Motor neuron (in vitro differentiated cells): ENCODE results near the gene TRIM31. TPM values are rescaled to one million over a fixed set of nuclear protein-coding genes. Genes with fewer than 3 reads are reported as not detected.

Experiments used
- ATAC-seq, 8 experiments: fragments of 200-7000 bp; cut with Tn5 transposase; replicated peaks in 6 of 8; 2 replicates each; pipeline ENCODE4 v1.8.0; 2021; ENCODE audit warnings: mild to moderate bottlenecking in 8 of 8, moderate library complexity in 8 of 8
- H3K27ac ChIP-seq, 2 donors: fragments of 250-450 bp; sonication (Bioruptor Pico); 2 replicates each; pipeline ENCODE4 v1.9.0; 2021; ENCODE audit warnings: antibody characterized with exemption in 2 of 2, mild to moderate bottlenecking in 2 of 2, moderate library complexity in 1 of 2
- H3K4me1 ChIP-seq, 2 donors: fragments of 250-450 bp; sonication (Bioruptor Pico); replicated peaks in 1 of 2; 2 replicates each; pipeline ENCODE4 v1.6.1; 2021; ENCODE audit warnings: antibody characterized with exemption in 2 of 2, mild to moderate bottlenecking in 2 of 2, moderate library complexity in 1 of 2
- H3K4me3 ChIP-seq, 5 donors: fragments of 250-450 bp; sonication (Bioruptor Pico); 2 replicates each; pipeline ENCODE4 v1.9.0; 2021; ENCODE audit warnings: antibody characterized with exemption in 5 of 5, mild to moderate bottlenecking in 5 of 5, moderate library complexity in 4 of 5
- WGBS, 10 experiments: fragments of 450-650 bp; shearing (Covaris generic); methylation state at CpG; one replicate each; pipeline ENCODE4 v1.0.0; 2022; 5-methylcytosine and 5-hydroxymethylcytosine counted together
- in situ Hi-C, 9 experiments: fragments of 400-800 bp; cut with MboI; loops; one replicate each; pipeline ENCODE4 v1.15.0; 2021; ENCODE audit warnings: low sequenced_read_pairs in 9 of 9, low pct_unique_long_range_greater_than_20kb in 2 of 9; ENCODE audit not compliant: unreplicated experiment in 9 of 9
- total RNA-seq, 8 experiments: library from RNA; unstranded; fragments of 300-600 nt; gene quantifications; 2 replicates each; pipeline versions ENCODE4 v1.2.3 to v1.2.4, GENCODE V29; 2022

Gene TRIM31
- total RNA-seq, 8 experiments from 2014 or later = 0.25 to 15.1 (median 0.90) TPM; not detected in 3

DNA sequence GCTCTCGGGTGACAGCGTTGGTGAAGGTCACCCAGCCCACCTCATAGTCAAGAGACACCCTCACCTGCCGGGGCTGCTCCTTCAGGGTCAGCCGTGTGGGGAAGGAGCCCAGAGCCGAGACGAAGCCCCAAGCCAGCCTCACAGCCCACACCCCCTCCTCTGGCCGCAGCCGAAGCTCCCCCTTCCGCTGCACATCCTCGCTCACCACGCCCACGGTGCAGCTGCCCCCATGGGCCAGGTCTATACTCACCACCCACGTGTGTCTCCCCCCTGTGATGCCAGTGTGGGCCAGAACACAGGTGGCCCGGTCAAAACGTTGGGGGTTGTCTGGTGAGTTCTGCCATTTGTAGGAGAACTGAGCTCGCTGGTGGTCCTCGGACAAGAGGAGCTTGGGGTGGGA lies 41.2 kb upstream of the TRIM31 start:
- Histone ChIP-seq H3K4me1 (no peaks in the 10 kb centered on the region), H3K27ac (no peak overlapping the region), H3K4me3 (no peak overlapping the region)
- 40 to 100% (median 100%) methylated on average over 1 to 2 of the region's 17 CpGs; no CpG with 5 or more reads in 7 of the 10 experiments for WGBS, 10 experiments
- in situ Hi-C loops = no loop called here
- ATAC-seq = no peak

DNA sequence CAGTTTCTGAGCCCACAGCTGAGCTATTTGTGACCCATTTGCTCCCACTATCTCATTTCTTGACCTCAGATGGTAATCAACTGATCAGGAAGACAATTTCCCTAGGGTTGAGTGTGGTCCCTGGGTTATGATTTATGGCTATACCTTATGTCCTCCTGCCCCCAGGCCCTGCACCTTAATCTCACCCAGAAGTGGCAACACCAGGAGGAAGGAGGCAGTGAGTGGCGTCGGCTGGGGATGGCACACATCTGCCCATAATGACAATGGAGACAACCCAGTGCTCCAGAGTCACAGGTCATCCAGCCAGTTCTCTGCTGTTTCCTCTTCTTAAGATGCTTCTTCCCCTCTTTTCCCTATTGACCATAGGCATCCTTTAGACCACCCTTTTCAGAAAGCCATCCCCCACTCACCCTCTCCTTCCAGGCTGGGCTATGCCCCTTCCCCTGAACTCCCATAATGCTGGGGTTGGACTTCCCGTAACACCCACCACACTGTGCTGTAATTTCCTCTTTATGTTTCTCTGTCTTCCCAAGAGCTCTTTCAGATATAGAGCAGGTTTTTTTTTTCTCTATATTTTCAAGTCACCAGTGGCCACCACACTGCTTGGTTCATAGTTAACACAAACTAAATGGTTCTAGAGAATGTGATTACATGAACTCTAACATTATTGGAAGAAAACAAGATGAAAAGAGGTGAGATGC lies 40.2 kb upstream of the TRIM31 start:
- in situ Hi-C loops = no loop called here
- ATAC-seq = no peak
- WGBS, 10 experiments = 74 to 90% (median 80%) methylated on average over 1 to 3 of the region's 3 CpGs; no CpG with 5 or more reads in 6 of the 10 experiments
- Histone ChIP-seq H3K4me1 (no peaks in the 10 kb centered on the region), H3K27ac (no peak overlapping the region), H3K4me3 (no peak overlapping the region)

DNA sequence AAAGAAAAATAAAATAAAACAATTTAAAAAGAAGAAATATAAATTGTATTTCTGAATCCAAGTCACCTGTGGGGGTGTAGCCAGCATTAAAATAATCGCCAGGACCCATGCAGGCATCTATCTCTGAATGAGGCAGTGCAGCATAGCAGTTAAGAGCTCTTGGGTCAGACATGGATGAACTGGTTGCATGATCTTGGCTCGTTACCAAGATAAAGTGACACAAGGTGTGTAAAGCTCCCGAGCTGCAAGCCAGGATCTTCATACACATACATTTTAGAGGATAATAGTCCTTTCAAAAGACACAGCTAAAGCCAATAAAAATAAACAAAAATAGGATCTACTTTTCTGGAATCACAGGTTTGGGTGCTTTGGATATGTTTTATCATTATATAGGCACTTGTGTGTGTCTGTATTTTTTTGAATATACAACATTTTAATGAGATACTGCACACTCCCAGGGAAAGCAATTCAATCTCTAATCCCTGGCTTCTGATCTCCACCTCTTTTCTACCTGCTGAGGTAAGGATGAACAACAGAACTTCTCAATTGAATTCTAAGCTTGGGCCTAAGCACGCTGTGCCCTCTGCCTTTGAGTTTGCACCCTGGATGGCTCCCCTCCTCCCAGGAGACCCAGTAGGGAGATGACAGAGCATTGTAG lies 39.3 kb upstream of the TRIM31 start:
- no peak overlapping the region for H3K27ac ChIP-seq
- in situ Hi-C loops = no loop called here
- H3K4me1 ChIP-seq = no peaks in the 10 kb centered on the region
- H3K4me3 ChIP-seq = no peak overlapping the region
- no peak for ATAC-seq
- 30 to 75% (median 59%) methylated on average over 2 to 4 of the region's 4 CpGs; no CpG with 5 or more reads in 1 of the 10 experiments for WGBS, 10 experiments

DNA sequence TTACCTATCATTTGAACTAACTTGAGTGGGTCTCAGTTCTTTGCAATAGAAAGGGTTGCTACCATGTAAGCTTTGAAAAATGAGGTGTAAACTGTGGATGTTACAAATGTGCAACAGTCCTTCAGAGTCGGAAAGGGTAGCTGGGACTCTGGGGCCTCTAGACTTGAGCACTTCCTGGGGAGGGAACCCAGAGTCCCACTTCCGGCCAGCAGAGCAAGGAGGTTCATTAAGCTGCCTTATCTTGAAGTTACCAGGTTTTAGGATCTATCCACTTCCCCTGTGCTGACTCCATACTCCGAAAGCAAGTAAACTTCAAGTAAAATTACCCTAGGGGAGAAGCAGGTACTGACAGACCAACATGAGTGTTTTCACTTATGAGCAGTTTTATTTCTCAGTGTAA lies 38.7 kb upstream of the TRIM31 start:
- no peak for ATAC-seq
- no peak overlapping the region for H3K27ac ChIP-seq
- H3K4me1 ChIP-seq = no peaks in the 10 kb centered on the region
- in situ Hi-C loops = no loop called here
- WGBS, 10 experiments = 50 to 100% (median 77%) methylated on average over 1 to 3 of the region's 3 CpGs; no CpG with 5 or more reads in 4 of the 10 experiments
- no peak overlapping the region for H3K4me3 ChIP-seq

DNA sequence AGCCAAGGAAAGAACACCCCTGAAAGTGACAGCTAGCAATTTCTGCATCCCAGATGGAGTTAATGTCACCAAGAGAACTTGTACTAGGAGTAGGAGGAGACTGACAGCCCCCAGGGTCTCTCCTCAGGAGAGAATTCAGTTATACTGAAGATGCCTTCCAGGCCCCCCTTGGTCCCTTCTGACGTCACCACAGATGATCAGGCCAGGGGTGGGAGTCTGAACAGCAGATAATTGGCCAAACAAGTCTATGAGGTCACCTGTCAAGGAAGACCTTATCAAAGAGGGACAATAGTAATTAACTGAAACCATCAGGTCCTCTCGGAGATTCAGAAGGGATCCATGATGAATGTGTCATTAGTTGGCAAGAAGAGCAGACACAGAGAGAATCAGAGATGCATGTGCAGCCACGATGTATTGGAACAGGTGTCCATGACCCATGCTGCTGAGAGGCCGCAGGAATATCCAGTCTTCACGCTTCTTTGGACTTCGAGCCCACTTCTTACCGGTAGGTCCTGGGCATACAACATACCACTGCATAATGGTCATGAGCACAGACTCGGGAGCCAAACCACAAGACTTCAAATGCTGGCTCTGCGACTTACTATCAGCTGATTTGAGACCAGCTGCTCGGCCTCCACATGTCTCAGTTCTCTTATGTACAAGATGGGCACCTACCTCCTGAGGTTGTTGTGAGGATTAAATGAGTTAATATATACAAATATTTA lies 37.9 kb upstream of the TRIM31 start:
- Histone ChIP-seq H3K4me3 (no peak overlapping the region), H3K4me1 (no peaks in the 10 kb centered on the region), H3K27ac (no peak overlapping the region)
- ATAC-seq = no peak
- in situ Hi-C loops = no loop called here
- 60 to 93% (median 68%) methylated on average over 2 to 9 of the region's 10 CpGs; no CpG with 5 or more reads in 2 of the 10 experiments for WGBS, 10 experiments

DNA sequence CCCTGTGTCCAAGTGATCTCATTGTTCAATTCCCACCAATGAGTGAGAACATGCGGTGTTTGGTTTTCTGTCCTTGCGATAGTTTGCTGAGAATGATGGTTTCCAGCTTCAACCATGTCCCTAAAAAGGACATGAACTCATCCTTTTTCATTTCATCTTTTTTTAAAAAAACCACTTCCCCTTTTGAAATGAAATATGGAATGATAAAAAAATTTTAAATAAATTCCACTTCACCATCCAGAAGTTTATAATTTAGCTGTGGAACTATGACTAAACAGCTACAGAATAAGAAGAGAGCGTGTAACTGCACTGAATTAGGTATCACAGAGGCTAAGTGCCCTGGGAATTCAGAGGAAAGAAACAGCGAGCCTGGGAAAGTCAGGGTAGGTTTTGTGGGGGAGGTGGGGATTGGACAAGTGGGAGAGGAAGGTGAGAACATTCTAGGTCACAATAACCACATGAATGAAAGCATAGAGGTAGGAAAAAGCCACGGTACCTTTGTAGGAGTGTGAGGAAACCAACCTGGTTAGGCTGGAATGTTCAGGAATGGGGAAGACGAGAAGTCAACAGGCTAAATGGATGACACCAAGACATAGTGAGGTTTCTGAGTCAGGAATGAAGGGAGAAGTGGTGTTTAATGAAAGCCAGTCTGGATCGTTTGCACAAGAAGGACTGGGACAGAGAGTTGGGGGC lies 37.1 kb upstream of the TRIM31 start:
- H3K27ac ChIP-seq = no peak overlapping the region
- H3K4me3 ChIP-seq = no peak overlapping the region
- in situ Hi-C loops = loop anchor here in 2 of 9 experiments (25.0 kb wide), 1 partner anchor 313 kb away; the partner anchor contains the start of gene HLA-G (in 2 of the 2)
- no peak for ATAC-seq
- WGBS, 10 experiments = 0 to 85% (median 43%) methylated on average over 1 to 7 of the region's 7 CpGs; no CpG with 5 or more reads in 1 of the 10 experiments
- no peaks in the 10 kb centered on the region for H3K4me1 ChIP-seq

DNA sequence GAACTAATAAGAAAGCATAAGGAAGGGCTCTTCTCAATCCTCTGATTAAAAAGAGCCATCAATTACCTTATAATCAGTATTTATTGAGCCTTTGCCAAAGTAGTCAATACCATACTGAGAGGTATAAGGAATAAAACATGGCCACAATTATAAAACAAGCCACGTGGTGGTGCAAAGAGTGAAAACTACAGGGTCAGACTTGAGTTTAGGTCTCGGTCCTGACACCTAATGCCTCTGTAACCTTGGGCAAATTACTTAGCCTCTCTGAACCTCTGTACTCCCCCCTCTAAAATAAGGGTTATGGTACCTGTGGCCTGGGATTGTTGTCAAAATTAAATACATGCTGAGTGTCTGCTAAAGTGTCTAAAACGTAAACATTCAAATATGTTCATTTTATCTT lies 36.3 kb upstream of the TRIM31 start:
- WGBS, 10 experiments = 25 to 100% (median 43%) methylated on average over 1 to 3 of the region's 3 CpGs; no CpG with 5 or more reads in 3 of the 10 experiments
- H3K4me1 ChIP-seq = no peaks in the 10 kb centered on the region
- no peak overlapping the region for H3K4me3 ChIP-seq
- no peak overlapping the region for H3K27ac ChIP-seq
- in situ Hi-C loops = loop anchor here in 2 of 9 experiments (25.0 kb wide), 1 partner anchor 312 kb away; the partner anchor contains the start of gene HLA-G (in 2 of the 2)
- no peak for ATAC-seq

DNA sequence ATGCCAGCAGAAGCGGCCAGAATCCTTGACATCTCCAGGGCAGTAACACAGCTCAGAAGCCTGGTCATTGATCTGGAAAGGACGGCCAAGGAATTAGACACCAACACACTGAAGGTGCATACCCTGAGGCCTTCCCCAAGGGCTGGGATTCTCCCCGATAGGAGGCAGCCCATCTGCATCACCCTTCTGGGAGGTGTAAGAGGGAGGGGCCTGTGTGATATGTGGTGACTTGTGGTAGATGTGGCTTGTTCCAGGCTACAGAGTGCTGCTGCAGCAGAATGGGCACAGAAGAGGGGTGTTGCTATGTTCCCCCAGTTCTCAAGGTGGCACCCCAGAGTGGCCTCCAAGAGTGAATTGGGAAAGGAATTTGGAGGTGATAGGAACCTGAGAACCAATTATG lies 34.2 kb upstream of the TRIM31 start:
- Histone ChIP-seq H3K4me1 (no peaks in the 10 kb centered on the region), H3K27ac (no peak overlapping the region), H3K4me3 (no peak overlapping the region)
- no peak for ATAC-seq
- in situ Hi-C loops = loop anchor here in 2 of 9 experiments (25.0 kb wide), 1 partner anchor 310 kb away; the partner anchor contains the start of gene HLA-G (in 2 of the 2)
- 20 to 60% (median 60%) methylated on average over 1 to 3 of the region's 3 CpGs; no CpG with 5 or more reads in 7 of the 10 experiments for WGBS, 10 experiments

DNA sequence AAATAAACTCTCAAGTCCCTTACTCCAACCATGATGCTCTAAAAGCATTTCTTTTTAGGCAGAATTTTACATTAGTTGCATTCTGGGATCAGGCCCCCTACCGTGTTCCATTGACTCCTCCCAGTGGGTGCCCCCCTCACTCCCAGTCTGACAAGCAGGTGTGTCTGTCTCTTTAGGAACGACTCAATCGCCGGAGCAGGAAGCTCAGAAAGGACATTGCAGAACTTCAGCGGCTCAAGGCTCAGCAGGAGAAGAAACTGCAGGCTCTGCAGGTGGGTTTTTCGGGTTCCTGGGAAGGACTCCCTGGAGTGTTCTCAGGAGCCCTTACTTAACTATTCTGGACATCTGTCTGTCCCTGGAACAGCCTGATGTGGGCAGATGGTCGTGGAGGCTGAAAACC lies 32.9 kb upstream of the TRIM31 start:
- in situ Hi-C loops = loop anchor here in 2 of 9 experiments (25.0 kb wide), 1 partner anchor 309 kb away; the partner anchor contains the start of gene HLA-G (in 2 of the 2)
- no peak for ATAC-seq
- no peak overlapping the region for H3K27ac ChIP-seq
- WGBS, 10 experiments = 0 to 43% (median 30%) methylated on average over 1 to 6 of the region's 7 CpGs; no CpG with 5 or more reads in 3 of the 10 experiments
- no peaks in the 10 kb centered on the region for H3K4me1 ChIP-seq
- H3K4me3 ChIP-seq = no peak overlapping the region

DNA sequence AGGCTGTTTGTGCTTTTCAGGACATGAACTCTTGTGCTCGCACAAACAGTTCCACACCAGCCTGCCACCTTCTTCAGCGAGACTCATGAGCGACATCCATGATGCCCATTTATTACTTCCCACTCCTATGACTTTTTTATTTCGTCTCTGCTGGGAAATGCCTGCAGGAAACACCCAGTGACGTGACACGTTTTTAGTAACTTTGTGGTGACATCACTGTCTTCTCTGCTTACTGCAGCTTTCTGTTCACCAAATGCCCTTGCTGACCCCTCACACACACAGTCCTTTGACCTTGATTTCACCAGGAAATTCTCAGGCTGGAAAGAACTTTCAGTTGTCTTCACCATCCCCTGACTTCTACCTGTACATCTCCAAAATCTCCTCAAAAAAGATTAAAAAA lies 31.9 kb upstream of the TRIM31 start:
- WGBS, 10 experiments = 8 to 75% (median 60%) methylated on average over 2 to 6 of the region's 6 CpGs; no CpG with 5 or more reads in 1 of the 10 experiments
- Histone ChIP-seq H3K4me3 (no peak overlapping the region), H3K27ac (no peak overlapping the region), H3K4me1 (no peaks in the 10 kb centered on the region)
- ATAC-seq = no peak
- in situ Hi-C loops = loop anchor here in 2 of 9 experiments (25.0 kb wide), 1 partner anchor 308 kb away; the partner anchor contains the start of gene HLA-G (in 2 of the 2)

DNA sequence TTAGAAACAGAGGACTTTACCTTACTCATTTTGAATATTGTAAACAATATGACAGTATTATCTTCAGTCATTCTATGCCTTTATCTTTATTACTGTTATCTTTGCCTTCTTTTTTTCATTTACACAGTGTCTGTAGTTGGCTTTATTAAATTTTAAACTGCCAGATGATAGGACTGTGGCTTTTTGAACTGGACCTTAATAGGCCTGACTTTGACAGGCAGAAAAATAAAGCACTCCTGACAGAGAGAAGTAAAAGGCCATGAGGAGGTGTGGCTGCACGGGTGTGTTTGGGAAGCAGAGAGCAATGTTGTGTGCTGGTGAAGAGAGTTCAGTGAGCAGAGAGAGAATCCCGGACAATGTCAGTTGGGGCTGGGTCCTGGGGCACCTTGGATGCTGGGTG lies 30.9 kb upstream of the TRIM31 start:
- Histone ChIP-seq H3K27ac (no peak overlapping the region), H3K4me3 (no peak overlapping the region), H3K4me1 (no peaks in the 10 kb centered on the region)
- 0 to 86% (median 47%) methylated on average over 1 to 2 of the region's 2 CpGs; no CpG with 5 or more reads in 1 of the 10 experiments for WGBS, 10 experiments
- in situ Hi-C loops = loop anchor here in 2 of 9 experiments (25.0 kb wide), 1 partner anchor 306 kb away; the partner anchor contains the start of gene HLA-G (in 2 of the 2)
- no peak for ATAC-seq

DNA sequence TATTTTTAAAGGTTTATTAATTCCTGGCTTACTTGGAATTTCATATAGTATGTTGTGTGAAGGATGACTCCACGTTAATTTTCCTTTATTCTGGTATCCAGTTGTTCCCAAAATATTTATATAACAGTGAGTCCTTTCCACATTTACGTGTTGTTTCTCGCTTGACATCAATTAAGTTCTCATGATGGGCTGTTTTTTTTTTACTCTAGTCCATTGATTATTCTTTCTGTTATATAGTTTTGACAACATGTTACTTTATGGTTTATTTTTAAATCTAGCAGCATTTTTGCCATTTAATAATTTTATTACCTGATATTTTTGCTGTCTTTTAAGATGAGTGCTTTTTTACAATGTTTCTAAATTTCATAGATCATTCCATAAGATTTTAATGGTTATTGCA lies 29.8 kb upstream of the TRIM31 start:
- no peak for ATAC-seq
- no peaks in the 10 kb centered on the region for H3K4me1 ChIP-seq
- in situ Hi-C loops = loop anchor here in 2 of 9 experiments (25.0 kb wide), 1 partner anchor 305 kb away; the partner anchor contains the start of gene HLA-G (in 2 of the 2)
- WGBS, 10 experiments = 26 to 80% (median 62%) methylated on average over 1 to 3 of the region's 3 CpGs
- no peak overlapping the region for H3K27ac ChIP-seq
- H3K4me3 ChIP-seq = no peak overlapping the region
